Measurements from ENCODE around the gene SLC25A30.

The SLC25A30 gene

DNA sequence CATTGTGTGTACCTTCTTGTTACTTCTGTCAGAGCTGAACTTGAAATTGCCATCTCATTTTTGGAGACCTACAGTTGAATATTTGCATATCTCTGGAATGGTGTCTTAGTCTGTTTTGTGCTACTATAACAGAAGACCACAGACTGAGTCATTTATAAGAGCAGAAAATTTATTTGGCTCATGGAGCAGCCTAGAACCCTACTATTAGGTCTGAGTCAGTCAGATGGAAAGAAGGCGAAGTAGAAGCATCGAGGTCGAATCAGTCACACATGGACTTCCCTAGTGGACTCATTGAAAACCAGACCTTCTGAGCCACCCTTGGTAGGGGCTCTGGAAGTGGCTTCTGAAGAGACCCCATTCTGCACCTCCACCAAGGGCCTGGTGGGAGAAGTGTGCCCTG, 43.3 kb downstream of the SLC25A30 start:
- H3K79me2 ChIP-seq (ENCODE audit: low read length): no peaks in the 10 kb centered on the region
- H3K9ac ChIP-seq (ENCODE audit: low read length): no peak overlapping the region
- TF ChIP-seq EZH2phosphoT487 (IDR thresholded peaks at IDR 0.05; ENCODE audit: low read depth): no peak
- TF ChIP-seq, protein P1, sequence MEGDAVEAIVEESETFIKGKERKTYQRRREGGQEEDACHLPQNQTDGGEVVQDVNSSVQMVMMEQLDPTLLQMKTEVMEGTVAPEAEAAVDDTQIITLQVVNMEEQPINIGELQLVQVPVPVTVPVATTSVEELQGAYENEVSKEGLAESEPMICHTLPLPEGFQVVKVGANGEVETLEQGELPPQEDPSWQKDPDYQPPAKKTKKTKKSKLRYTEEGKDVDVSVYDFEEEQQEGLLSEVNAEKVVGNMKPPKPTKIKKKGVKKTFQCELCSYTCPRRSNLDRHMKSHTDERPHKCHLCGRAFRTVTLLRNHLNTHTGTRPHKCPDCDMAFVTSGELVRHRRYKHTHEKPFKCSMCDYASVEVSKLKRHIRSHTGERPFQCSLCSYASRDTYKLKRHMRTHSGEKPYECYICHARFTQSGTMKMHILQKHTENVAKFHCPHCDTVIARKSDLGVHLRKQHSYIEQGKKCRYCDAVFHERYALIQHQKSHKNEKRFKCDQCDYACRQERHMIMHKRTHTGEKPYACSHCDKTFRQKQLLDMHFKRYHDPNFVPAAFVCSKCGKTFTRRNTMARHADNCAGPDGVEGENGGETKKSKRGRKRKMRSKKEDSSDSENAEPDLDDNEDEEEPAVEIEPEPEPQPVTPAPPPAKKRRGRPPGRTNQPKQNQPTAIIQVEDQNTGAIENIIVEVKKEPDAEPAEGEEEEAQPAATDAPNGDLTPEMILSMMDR (IDR thresholded peaks at IDR 0.05; ENCODE audit: low read depth, low read length): no peak
- H4K20me1 ChIP-seq (ENCODE audit: insufficient read depth, low read length): no peaks in the 10 kb centered on the region
- H3K4me3 ChIP-seq (ENCODE audit: low read length): no peak overlapping the region
- no peaks in the 10 kb centered on the region for H3K27me3 ChIP-seq (ENCODE audit: low read depth, low read length)
- no peak overlapping the region for H3K4me2 ChIP-seq (ENCODE audit: low read length)
- no peak overlapping the region for H3K27ac ChIP-seq (ENCODE audit: low read length)
- peaks cover 6% of the 10 kb centered on the region; the same call in 1 of the 2 replicates for H3K4me1 ChIP-seq (ENCODE audit: low read length)
- H3K36me3 ChIP-seq (replicated peaks; ENCODE audit: low read depth, low read length): no peaks in the 10 kb centered on the region
- H2AFZ ChIP-seq (ENCODE audit: low read depth, low read length): no peak overlapping the region
- no peaks in the 10 kb centered on the region for H3K9me3 ChIP-seq (ENCODE audit: insufficient read depth, low read length)

DNA sequence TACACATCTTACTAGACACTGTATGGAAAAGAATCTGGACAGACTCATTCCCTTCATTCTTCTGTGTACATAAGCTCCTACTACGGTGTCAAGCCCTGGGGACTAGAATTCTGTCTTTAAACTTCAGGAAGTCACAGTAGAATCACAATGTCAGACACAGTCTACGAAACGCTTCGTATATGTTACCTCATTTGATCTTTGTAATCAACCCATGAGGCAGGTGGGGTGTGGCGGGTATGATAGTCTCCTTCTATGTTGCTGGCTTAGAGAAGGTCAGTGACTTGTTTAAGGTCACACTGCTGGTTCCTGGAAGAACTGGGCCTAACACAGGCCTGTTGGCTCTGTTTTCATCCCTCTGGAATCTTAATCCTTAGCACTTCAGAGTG, 45.0 kb downstream of the SLC25A30 start:
- H3K9ac ChIP-seq (ENCODE audit: low read length): no peak overlapping the region
- H3K27me3 ChIP-seq (ENCODE audit: low read depth, low read length): no peaks in the 10 kb centered on the region
- no peaks in the 10 kb centered on the region for H3K79me2 ChIP-seq (ENCODE audit: low read length)
- H3K36me3 ChIP-seq (replicated peaks; ENCODE audit: low read depth, low read length): no peaks in the 10 kb centered on the region
- no peaks in the 10 kb centered on the region for H4K20me1 ChIP-seq (ENCODE audit: insufficient read depth, low read length)
- H3K27ac ChIP-seq (ENCODE audit: low read length): no peak overlapping the region
- H3K4me2 ChIP-seq (ENCODE audit: low read length): no peak overlapping the region
- peaks cover 12% of the 10 kb centered on the region for H3K4me1 ChIP-seq (ENCODE audit: low read length)
- H3K9me3 ChIP-seq (ENCODE audit: insufficient read depth, low read length): no peaks in the 10 kb centered on the region
- no peak overlapping the region for H2AFZ ChIP-seq (ENCODE audit: low read depth, low read length)
- TF ChIP-seq EZH2phosphoT487 (IDR thresholded peaks at IDR 0.05; ENCODE audit: low read depth): no peak
- TF ChIP-seq, protein P1 (IDR thresholded peaks at IDR 0.05; ENCODE audit: low read depth, low read length): no peak
- no peak overlapping the region for H3K4me3 ChIP-seq (ENCODE audit: low read length)

GRCh38 chr13:45372189-45373161, 45.7 kb downstream of the SLC25A30 start:
- Histone ChIP-seq H3K4me3 (ENCODE audit: low read length) (no peak overlapping the region), H3K36me3 (replicated peaks; ENCODE audit: low read depth, low read length) (no peaks in the 10 kb centered on the region), H4K20me1 (ENCODE audit: insufficient read depth, low read length) (no peaks in the 10 kb centered on the region), H3K4me2 (ENCODE audit: low read length) (no peak overlapping the region), H3K27ac (ENCODE audit: low read length) (no peak overlapping the region), H3K9ac (ENCODE audit: low read length) (no peak overlapping the region), H3K9me3 (ENCODE audit: insufficient read depth, low read length) (no peaks in the 10 kb centered on the region), H2AFZ (ENCODE audit: low read depth, low read length) (no peak overlapping the region), H3K27me3 (ENCODE audit: low read depth, low read length) (no peaks in the 10 kb centered on the region), H3K4me1 (ENCODE audit: low read length) (peaks cover 19% of the 10 kb centered on the region), H3K79me2 (ENCODE audit: low read length) (no peaks in the 10 kb centered on the region)
- TF ChIP-seq EZH2phosphoT487 (IDR thresholded peaks at IDR 0.05; ENCODE audit: low read depth): no peak

- H4K20me1 ChIP-seq (ENCODE audit: insufficient read depth, low read length): no peaks in the 10 kb centered on the region
- peaks cover 27% of the 10 kb centered on the region for H3K4me1 ChIP-seq (ENCODE audit: low read length)
- H3K9me3 ChIP-seq (ENCODE audit: insufficient read depth, low read length): no peaks in the 10 kb centered on the region
- H3K9ac ChIP-seq (ENCODE audit: low read length): no peak overlapping the region
- H3K27me3 ChIP-seq (ENCODE audit: low read depth, low read length): no peaks in the 10 kb centered on the region
- no peaks in the 10 kb centered on the region for H3K36me3 ChIP-seq (replicated peaks; ENCODE audit: low read depth, low read length)
- no peak overlapping the region for H2AFZ ChIP-seq (ENCODE audit: low read depth, low read length)
- H3K4me3 ChIP-seq (ENCODE audit: low read length): peak overlapping the region; percentile 35
- H3K27ac ChIP-seq (ENCODE audit: low read length): no peak overlapping the region
- TF ChIP-seq, protein P1 (IDR thresholded peaks at IDR 0.05; ENCODE audit: low read depth, low read length): peak; percentile 96
- TF ChIP-seq EZH2phosphoT487 (IDR thresholded peaks at IDR 0.05; ENCODE audit: low read depth): no peak
- peak overlapping the region; percentile 57 for H3K4me2 ChIP-seq (ENCODE audit: low read length)
- no peaks in the 10 kb centered on the region for H3K79me2 ChIP-seq (ENCODE audit: low read length)
Measured at GRCh38 chr13:45370922-45371406, 47.2 kb downstream of the SLC25A30 start.
